HT-29 (cell line): ENCODE results near the gene SPINK6. TPM values are rescaled to one million over a fixed set of nuclear protein-coding genes. Genes with fewer than 3 reads are reported as not detected.

Experiments used
- DNase-seq: peaks from one replicate; pipeline ENCODE4 v3.0.0-alpha.2; 2015; ENCODE audit warnings: low spot score
- small RNA-seq: library from RNA; depleted of rRNA; stranded (forward); fragments of <200 nt; gene quantifications from one replicate; pipeline ENCODE3, GENCODE V24; 2014
- total RNA-seq: library from RNA; depleted of rRNA; stranded (reverse); fragments of >200 nt; shearing (Covaris generic); gene quantifications from 2 replicates; pipeline ENCODE4 v1.2.3, GENCODE V29; 2014; rRNA removed

SPINK6 gene
- total RNA-seq, 1 experiment from 2014 or later, result not detected

DNA sequence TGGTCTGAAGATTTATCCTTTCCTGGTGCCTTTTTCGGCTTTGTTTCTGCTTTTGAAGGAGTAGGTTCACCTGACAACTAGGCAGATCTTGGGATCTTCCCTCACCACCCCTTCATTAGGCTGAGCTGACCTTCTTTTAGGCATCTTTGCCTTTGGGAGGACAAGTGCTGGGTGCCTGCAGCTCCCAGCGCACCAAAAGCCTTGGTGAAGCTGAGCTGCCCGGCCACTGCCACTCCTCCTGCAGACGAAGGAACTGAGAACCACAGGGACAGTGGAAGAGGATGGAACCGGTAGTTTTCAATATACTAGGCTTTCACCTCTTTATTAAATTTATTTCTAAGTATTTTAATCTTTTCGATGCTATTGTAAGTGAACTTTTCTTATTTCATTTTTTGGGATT, 18.7 kb downstream of the SPINK6 start:
- no peak for DNase-seq

DNA sequence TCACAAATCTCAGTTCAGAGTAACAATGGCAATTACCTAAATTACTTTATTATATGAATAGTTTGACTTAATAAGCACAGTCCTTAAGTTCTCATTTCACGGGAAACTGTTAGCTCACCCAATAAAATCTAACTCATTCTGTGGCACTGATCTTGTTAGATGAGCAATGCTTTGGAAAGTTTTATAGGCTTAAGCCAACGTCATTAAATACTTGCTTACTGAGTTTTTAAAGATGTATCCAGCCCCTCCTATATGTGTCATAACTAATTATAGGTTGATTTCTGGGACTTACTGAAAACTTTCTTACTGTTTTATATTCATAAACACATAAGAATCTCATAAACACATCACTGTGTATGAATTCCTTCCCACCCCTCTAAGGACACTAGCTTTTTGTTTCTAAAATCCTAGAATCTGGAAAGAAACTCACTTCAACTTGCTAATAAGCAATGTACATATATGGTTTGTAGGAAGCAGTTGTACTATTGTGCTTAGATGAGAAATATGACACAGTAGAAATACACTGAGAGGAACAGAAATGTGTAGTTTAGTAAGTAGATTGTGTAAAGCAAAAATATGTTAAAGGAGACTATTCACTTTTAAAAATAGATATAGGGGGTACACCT, 21.4 kb downstream of the SPINK6 start:
- DNase-seq, result no peak

DNA sequence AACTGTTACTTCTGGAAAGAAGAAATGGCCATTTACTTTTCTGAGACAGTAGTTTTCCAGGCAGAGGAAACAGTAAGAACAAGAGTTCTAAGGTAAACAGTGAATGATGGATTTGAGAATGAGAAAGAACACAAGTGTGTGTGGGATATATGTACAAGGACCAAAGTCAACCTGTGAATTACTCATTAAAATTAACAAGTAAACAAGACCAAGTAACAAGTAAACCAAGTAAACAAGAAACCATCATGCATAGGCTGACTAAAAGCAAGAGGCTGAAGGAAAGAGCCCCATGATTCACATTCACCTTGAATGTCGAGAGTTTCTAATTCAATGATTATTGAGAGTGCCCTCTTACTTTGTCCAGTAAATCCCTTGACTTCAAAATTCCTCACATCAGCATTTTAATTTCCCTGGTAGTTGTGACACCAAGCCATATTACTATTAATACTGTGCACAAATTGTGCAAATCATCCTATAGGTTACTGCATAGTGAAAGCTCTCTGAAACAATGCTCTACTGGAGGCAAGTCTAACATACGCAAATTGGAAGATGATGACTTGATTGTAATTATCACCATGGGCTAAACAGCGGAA, 25.6 kb downstream of the SPINK6 start:
- DNase-seq, result no peak

DNA sequence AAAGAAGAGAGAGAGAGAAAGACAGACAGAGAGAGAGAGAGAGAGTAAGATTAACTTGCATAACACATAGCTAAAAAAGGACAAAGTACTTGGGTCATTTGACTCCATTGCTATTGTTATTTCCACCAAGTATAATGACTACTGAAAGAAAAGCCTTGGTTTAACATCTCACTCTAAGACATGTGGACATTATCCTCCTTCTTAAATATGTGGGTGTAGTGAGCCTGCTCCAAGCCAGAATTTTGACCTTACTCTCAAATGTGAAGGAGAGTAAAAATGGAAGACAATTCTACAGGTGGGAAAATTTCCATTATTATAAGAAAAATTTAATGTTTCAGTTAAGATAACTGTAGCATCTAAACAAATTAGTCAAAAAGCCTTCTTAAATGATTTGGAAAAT, 27.0 kb downstream of the SPINK6 start:
- DNase-seq, result no peak

DNA sequence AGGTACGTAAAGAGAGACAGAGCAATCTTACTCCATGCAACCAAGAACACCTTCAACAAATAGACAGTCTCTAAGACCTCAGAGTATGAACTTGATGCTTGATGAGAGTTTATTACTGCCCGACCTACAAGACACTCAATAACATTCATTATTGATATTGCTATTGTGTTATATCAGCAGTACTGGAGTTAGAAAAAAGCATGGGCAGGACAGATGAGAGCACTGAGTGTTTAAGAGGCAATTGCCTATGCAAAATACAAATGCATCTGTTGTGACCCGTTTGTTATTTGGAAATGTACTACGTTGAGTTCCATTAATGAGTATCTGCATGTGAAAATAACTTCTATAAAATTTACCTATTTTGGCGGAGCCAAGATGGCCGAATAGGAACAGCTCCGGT, 27.4 kb downstream of the SPINK6 start:
- DNase-seq, result no peak

DNA sequence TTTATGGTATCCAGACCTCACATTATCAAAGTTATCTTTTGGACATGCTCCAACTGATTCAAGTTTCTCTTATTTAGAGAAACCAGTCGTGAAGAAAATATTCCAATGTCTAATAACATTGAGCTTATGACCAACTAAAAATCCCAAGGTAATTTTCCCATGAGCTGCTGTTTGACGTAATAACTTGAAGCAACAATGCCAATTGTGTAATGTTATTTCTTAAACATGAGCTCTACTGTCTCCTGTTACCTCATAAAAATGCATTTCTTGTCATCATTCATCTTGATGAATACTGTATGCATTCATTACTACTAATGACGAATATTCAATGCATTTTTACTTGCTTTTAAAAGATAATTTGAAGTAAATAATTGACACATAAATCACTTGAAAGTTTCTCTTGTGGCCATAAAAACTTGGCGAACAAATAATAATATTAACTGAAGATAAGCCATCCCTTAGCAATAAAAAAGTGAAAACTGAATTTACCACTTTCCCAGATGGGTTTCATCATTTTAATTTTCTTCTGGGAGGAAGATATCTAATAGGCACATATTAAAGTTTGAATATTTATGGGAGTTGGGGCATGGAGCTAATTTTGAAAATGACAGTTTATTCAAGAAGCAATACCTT, 35.1 kb downstream of the SPINK6 start:
- DNase-seq, result no peak

DNA sequence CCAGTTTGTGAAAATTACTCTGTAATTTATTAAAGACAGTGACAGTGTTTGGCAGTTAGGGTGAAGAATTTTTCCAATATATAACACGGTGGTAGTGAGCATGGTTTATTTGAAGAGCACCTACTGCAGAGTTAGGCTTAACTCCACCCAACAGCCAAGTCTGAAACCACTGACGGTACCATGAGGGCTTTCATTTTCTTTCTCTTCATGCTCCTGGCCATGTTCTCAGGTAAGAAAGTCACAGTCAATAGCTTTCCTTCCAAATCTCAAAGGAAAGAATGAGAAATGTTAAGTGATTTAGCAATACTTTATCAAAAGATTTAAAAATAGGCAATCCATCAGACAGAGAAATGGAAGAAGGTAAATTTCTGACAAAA, 35.6 kb downstream of the SPINK6 start, which contains the start of gene MARCOL:
Gene MARCOL, plus strand, starts transcription at position 108 of the 377 bp plus-strand sequence. Its CDS starts 73 bp downstream, at position 181.
- DNase-seq, result no peak

DNA sequence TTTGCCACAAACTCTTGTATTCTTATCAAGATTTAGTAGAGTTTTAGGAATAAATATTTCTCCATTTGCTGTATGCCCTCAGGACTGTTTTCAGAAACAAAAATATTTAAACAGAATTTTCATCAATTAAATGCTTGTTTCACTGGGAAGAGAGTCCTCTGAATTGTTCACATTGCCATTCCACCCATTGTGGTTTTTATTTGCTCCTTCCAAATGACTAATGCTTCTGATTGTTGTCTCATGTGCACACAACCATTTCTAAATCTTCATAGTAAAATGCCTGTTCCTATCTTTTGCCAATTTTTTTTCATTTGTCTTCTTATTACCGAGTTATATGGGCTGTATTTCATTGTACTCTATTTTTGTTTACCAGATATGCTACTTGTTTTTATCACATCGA, 46.1 kb downstream of the SPINK6 start:
- DNase-seq, result no peak

DNA sequence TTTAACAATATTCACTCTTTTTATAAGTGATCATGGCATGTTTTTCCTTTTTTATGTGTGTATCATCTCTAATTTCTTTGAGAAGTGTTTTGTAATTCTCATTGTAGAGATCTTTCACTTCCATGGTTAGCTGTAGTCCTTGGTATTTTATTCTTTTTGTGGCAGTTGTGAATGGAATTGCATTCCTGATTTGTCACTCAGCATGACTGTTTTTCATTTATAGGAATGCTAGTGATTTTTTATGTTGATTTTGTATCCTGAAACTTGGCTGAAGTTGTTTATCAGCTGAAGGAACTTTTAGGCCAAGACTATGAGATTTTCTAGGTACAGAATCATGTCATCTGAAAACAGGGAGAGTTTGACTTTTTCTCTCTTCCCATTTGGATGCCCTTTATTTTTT, 52.6 kb downstream of the SPINK6 start:
- DNase-seq, result no peak

DNA sequence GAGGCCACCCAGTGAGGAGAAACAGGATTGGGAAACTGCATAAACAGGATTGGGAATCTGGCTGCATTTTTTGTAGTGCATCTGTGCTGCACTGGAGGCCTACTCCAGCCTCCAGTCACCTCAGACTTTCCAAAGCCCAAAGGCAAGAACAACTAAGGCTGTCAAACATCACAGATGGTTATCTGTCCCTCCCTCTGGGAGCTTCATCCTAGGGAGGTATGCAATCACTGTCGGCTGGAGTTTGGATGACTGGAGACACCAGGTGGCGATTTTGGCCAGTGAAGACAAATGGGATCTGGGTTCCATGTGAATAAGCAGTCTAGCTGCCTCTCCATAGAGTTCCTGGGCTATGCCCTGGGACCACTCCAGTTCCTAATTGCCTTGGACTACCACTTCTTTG, 56.4 kb downstream of the SPINK6 start:
- DNase-seq, result no peak

DNA sequence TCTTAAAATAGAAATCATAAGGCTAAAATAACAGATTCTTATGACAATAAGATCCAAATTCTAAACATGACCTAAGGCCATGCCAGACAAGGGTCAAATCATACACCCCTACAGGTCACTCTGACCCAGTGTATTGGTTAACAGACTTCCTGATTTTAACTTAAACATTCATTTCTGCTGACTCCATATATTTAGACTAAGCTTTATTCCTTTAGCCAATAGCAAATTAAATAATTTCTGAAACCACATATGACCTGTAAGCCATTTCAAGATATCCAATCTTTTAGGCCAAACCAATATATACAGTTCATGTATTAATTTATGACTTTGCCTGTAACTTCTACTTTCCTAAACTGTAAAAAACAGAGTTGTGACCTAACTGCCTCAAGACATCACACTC, 58.4 kb downstream of the SPINK6 start:
- DNase-seq, result no peak

Small RNA genes within 50 kb of the gene (small RNA-seq; reads per million reads assigned to genes)
- not detected for gene HMGN1P16

Other genes starting within 250 kb of the SPINK6 start
- 0.39 and 0.76 TPM in 2 replicates for gene SPINK5, start 139.1 kb upstream of the SPINK6 start, total RNA-seq
- gene SPINK14, start 34.5 kb upstream of the SPINK6 start, total RNA-seq, result not detected in 2 replicates
- not detected in 2 replicates for gene MARCOL, start 35.5 kb downstream of the SPINK6 start, total RNA-seq
- gene SPINK13, start 65.8 kb downstream of the SPINK6 start, total RNA-seq, result not detected in 2 replicates
- not detected in 2 replicates for gene SPINK7, start 109.4 kb downstream of the SPINK6 start, total RNA-seq
- gene SPINK9, start 132.5 kb downstream of the SPINK6 start, total RNA-seq, result not detected in 2 replicates
- 21.4 and 24.2 TPM in 2 replicates for gene FBXO38, start 180.9 kb downstream of the SPINK6 start, total RNA-seq